ENCODE measurements around the gene EBLN1. TPM values are rescaled to one million over a fixed set of nuclear protein-coding genes. Genes with fewer than 3 reads are reported as not detected.

The EBLN1 gene
- polyA plus RNA-seq, 1 donor (not counting 4 experiments of a cell fraction or from before 2014, with no cell fraction given) = not detected

- FAIRE-seq (no peak), DNase-seq (ENCODE audit: low read depth, low spot score) (no peak)
- Histone ChIP-seq H3K4me2 (ENCODE audit: control insufficient read depth, extremely low read depth, insufficient read depth, low read depth, low read length) (no peak overlapping the region), H3K4me1 (ENCODE audit: control insufficient read depth, extremely low read depth, insufficient read depth, low read length) (no peaks in the 10 kb centered on the region), H3K79me2 (ENCODE audit: control insufficient read depth, insufficient read depth, low read length) (no peaks in the 10 kb centered on the region), H2AFZ (ENCODE audit: control insufficient read depth, low read length) (no peak overlapping the region), H4K20me1 (ENCODE audit: control insufficient read depth, extremely low read depth, insufficient read depth, low read length) (no peaks in the 10 kb centered on the region), H3K36me3 (ENCODE audit: control insufficient read depth in 2 of 2, extremely low read depth in 1 of 2, insufficient read depth in 2 of 2, low read length in 2 of 2) (no peaks in the 10 kb centered on the region), H3K9me3 (ENCODE audit: control insufficient read depth, low read depth, low read length) (no peaks in the 10 kb centered on the region), H3K27me3 (ENCODE audit: control insufficient read depth, extremely low read depth, insufficient read depth, low read length) (peaks cover 2% of the 10 kb centered on the region), H3K9me1 (ENCODE audit: control insufficient read depth, extremely low read depth, insufficient read depth, low read length) (no peaks in the 10 kb centered on the region), H3K27ac (ENCODE audit: control insufficient read depth, insufficient read depth, low read length) (no peak overlapping the region), H3K4me3 (ENCODE audit: control insufficient read depth in 2 of 3, extremely low read depth in 1 of 3, insufficient read depth in 2 of 3, low read depth in 1 of 3, low read length in 3 of 3) (no peak overlapping the region), H3K9ac (ENCODE audit: control insufficient read depth, extremely low read depth, insufficient read depth, low read length) (no peak overlapping the region)
- dilution Hi-C loops (cut with MboI; ENCODE audit: extremely low pct_ligation_motif_present, low sequenced_read_pairs) = no loop called here
- TF ChIP-seq EZH2 (IDR thresholded peaks at IDR 0.05; ENCODE audit: low read length) = no peak
- TF ChIP-seq CTCF (optimal IDR thresholded peaks at IDR 0.05 in 1 of 3, IDR thresholded peaks at IDR 0.05 in 1 of 3, conservative IDR thresholded peaks at IDR 0.05 in 1 of 3; ENCODE audit: extremely low read depth in 1 of 3, insufficient read depth in 2 of 3, low read length in 3 of 3) = no peak
These were observed 40.7 kb upstream of the EBLN1 start for GRCh38 chr10:22258471-22258870.

- Histone ChIP-seq H3K4me1 (ENCODE audit: control insufficient read depth, extremely low read depth, insufficient read depth, low read length) (no peaks in the 10 kb centered on the region), H3K9ac (ENCODE audit: control insufficient read depth, extremely low read depth, insufficient read depth, low read length) (no peak overlapping the region), H3K36me3 (ENCODE audit: control insufficient read depth in 2 of 2, extremely low read depth in 1 of 2, insufficient read depth in 2 of 2, low read length in 2 of 2) (no peaks in the 10 kb centered on the region), H3K4me3 (ENCODE audit: control insufficient read depth in 2 of 3, extremely low read depth in 1 of 3, insufficient read depth in 2 of 3, low read depth in 1 of 3, low read length in 3 of 3) (no peak overlapping the region), H2AFZ (ENCODE audit: control insufficient read depth, low read length) (no peak overlapping the region), H3K79me2 (ENCODE audit: control insufficient read depth, insufficient read depth, low read length) (no peaks in the 10 kb centered on the region), H3K27me3 (ENCODE audit: control insufficient read depth, extremely low read depth, insufficient read depth, low read length) (peaks cover 2% of the 10 kb centered on the region), H3K9me3 (ENCODE audit: control insufficient read depth, low read depth, low read length) (no peaks in the 10 kb centered on the region), H3K4me2 (ENCODE audit: control insufficient read depth, extremely low read depth, insufficient read depth, low read depth, low read length) (no peak overlapping the region), H3K9me1 (ENCODE audit: control insufficient read depth, extremely low read depth, insufficient read depth, low read length) (no peaks in the 10 kb centered on the region), H3K27ac (ENCODE audit: control insufficient read depth, insufficient read depth, low read length) (no peak overlapping the region), H4K20me1 (ENCODE audit: control insufficient read depth, extremely low read depth, insufficient read depth, low read length) (no peaks in the 10 kb centered on the region)
- FAIRE-seq = no peak
- DNase-seq (ENCODE audit: low read depth, low spot score) = no peak
- dilution Hi-C loops (cut with MboI; ENCODE audit: extremely low pct_ligation_motif_present, low sequenced_read_pairs) = no loop called here
- TF ChIP-seq CTCF (optimal IDR thresholded peaks at IDR 0.05 in 1 of 3, IDR thresholded peaks at IDR 0.05 in 1 of 3, conservative IDR thresholded peaks at IDR 0.05 in 1 of 3; ENCODE audit: extremely low read depth in 1 of 3, insufficient read depth in 2 of 3, low read length in 3 of 3) (no peak), EZH2 (IDR thresholded peaks at IDR 0.05; ENCODE audit: low read length) (no peak)
These were observed 35.7 kb upstream of the EBLN1 start for GRCh38 chr10:22253580-22253882.
